T-helper 22 cell (primary cell): ENCODE measurements around the gene EGR1.

Experiments used
- DNase-seq: peaks from one replicate; pipeline ENCODE4 v3.0.0-alpha.2; 2020; ENCODE audit warnings: low read depth

EGR1 gene

DNA sequence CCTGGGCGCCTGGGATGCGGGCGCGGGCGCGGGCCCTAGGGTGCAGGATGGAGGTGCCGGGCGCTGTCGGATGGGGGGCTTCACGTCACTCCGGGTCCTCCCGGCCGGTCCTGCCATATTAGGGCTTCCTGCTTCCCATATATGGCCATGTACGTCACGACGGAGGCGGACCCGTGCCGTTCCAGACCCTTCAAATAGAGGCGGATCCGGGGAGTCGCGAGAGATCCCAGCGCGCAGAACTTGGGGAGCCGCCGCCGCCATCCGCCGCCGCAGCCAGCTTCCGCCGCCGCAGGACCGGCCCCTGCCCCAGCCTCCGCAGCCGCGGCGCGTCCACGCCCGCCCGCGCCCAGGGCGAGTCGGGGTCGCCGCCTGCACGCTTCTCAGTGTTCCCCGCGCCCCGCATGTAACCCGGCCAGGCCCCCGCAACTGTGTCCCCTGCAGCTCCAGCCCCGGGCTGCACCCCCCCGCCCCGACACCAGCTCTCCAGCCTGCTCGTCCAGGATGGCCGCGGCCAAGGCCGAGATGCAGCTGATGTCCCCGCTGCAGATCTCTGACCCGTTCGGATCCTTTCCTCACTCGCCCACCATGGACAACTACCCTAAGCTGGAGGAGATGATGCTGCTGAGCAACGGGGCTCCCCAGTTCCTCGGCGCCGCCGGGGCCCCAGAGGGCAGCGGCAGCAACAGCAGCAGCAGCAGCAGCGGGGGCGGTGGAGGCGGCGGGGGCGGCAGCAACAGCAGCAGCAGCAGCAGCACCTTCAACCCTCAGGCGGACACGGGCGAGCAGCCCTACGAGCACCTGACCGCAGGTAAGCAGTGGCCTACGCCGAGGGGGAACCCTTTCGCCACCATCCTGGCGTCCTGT lies at the start of gene EGR1:
Gene EGR1, plus strand, starts transcription at position 219 of the 864 bp plus-strand sequence. Its CDS starts 283 bp downstream, at position 502.
- DNase-seq, result peak; percentile 90

- DNase-seq, result no peak
These were observed 46.8 kb upstream of the EGR1 start for GRCh38 chr5:138418444-138418843.

- no peak for DNase-seq
These were observed 40.2 kb upstream of the EGR1 start for GRCh38 chr5:138425079-138425478.

DNA sequence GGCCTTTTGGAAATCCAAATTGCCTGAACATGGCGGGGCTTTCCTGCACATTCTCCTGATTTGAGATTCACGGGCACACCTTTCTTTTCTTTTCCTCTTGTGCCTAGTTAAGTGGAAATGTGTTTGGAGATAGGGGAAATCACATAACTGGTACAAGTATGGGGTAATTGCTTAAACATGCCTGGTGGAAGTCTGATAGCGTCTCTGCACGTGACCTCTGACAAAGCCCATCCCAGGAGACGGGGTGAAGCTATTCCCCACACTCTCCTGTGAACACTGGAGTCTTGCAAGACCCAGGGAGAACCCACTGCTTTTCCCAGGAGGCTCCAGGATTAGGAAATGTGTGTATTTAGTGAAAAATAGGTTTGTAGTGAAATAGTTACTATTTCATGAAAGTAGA lies 29.3 kb upstream of the EGR1 start:
- DNase-seq, result no peak

DNA sequence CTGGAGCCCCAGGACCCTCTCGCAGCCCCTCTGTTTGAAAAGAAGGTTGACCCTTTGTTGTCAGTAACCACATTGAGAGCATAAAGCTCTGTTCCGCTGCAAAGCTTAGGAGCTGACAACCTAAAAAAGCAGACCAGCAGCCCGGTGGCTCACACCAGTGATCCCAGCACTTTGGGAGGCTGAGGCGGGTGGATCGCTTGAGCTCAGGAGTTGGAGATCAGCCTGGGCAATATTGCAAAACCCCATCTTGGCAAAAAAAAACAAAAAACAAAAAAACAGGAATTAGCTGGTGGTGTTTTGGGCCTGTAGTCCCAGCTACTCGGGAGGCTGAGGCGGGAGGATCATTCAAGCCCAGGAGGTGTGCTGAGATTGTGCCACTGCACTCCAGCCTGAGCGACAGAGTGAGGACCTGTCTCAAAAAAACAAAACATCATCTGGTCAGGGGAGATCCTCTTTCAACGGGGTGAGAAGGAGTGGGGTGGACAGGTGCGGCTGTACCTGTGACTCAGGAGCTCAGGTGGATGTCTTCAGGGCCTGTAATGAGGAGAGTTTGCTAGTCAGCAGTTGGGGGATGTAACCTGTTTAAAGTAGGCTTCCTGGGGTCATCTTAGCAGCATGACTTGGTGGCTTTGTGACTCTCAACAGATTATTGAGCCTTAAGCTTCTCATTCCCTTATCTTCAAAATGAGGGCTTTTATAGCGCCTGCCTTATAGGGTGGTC lies 27.1 kb upstream of the EGR1 start:
- DNase-seq, result no peak

- peak; percentile 36 for DNase-seq
These were observed 26.4 kb upstream of the EGR1 start, which contains the start of gene REEP2 for GRCh38 chr5:138438724-138439476. Gene REEP2 (plus strand): TSS chr5:138439057. CDS start chr5:138439209, 152 bp downstream.

- no peak for DNase-seq
These were observed 25.7 kb upstream of the EGR1 start for GRCh38 chr5:138439477-138440158.

DNA sequence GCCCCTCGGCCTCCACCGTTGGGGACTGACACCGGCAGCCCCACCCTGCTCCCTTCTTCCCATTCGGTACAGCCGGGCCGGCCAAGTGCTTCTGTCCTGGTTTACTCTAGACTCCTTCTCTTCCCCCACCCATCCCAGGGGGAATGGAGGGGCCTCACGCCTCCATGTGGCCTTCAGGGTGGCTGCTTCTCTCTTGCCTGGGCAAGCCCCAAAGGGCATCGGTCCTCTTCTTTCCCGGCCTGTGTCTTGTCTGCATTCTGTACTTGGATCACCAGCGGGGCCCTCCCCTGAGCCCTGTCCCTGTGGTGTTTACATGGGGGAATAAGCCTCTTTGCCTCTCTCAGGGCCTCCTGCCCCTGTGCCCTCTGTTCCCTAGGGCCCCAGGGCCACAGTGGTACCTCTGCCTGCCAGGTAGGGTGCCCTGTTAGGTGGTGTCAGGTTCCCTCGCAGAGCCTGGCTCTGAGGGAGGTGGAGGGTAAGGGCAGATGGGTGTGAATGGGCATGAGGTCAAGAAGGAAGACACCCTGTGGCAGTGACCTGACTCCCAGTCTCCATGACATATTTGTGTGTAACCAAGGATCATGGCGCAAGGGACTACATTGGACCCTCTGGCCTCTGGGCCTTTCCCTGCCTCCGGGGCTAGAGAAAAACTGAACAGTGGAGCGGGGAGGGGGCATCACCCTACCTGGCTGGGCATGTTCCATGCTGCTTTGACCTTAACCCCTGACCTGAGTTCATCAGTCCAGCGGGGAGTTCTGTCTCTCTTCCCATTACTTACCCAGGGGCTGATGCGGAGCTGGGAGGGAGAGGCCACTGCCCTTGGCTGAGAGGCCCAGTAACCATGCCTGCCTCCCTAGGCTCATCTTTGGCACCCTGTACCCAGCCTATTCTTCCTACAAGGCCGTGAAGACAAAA lies 24.9 kb upstream of the EGR1 start:
- no peak for DNase-seq

- DNase-seq, result no peak
These were observed 24.1 kb upstream of the EGR1 start for GRCh38 chr5:138441221-138441620.

- no peak for DNase-seq
These were observed 21.1 kb upstream of the EGR1 start for GRCh38 chr5:138444078-138444773.

GRCh38 chr5:138444774-138445546 lies 20.3 kb upstream of the EGR1 start:
- DNase-seq, result no peak

DNA sequence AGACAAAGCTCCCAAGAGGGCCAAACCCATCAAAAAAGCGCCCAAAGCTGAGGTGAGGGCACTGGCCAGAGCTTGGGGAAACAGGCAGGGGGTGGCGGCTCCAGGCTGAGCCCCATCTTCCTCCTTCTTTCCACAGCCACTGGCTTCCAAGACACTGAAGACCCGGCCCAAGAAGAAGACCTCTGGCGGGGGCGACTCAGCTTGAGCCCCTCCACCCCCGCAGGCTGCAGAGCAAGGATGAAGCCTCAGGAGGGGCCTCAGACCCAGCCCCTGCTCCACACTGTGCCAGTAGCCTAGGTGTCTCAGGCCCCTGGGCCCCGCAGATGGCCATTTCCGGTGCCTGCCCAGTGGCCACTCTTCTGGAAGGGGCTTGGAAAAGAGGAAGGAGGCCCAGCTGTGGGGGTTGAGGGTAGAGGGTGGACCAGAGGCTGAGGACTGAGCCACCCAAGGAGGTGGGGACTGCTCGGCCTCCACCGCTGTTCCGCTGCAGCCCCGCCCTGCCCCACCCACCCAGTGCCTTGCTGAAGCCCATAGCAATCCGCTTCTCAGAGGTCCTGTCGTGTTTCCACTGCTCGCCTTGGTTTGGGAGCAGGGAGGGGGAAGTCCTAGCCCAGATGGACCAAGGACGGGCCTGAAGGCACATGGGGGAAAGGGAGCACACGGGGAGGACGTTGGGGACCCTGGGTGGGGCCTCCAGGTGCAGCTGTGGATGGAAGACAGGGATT lies 19.6 kb upstream of the EGR1 start:
- no peak for DNase-seq

DNA sequence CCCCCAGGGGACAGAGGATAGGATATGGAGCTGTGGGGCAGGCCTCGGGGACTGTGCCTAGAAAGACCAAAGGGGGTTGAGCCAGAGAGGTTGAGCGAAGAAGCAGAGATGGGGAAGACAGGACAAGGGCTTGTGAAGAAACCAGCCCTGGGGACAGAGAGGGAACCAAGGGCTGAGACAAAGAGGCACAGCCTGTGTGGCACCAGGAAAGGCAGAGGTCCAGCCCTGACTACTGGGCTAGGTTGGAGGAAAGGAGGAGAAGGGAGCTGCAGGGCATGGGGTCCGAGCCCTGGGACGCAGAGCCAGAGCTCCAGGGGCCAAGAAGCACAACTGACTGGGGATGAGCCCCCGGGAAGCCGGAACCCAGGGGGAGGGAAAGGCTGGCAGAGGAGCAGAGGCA lies 17.2 kb upstream of the EGR1 start:
- no peak for DNase-seq

DNA sequence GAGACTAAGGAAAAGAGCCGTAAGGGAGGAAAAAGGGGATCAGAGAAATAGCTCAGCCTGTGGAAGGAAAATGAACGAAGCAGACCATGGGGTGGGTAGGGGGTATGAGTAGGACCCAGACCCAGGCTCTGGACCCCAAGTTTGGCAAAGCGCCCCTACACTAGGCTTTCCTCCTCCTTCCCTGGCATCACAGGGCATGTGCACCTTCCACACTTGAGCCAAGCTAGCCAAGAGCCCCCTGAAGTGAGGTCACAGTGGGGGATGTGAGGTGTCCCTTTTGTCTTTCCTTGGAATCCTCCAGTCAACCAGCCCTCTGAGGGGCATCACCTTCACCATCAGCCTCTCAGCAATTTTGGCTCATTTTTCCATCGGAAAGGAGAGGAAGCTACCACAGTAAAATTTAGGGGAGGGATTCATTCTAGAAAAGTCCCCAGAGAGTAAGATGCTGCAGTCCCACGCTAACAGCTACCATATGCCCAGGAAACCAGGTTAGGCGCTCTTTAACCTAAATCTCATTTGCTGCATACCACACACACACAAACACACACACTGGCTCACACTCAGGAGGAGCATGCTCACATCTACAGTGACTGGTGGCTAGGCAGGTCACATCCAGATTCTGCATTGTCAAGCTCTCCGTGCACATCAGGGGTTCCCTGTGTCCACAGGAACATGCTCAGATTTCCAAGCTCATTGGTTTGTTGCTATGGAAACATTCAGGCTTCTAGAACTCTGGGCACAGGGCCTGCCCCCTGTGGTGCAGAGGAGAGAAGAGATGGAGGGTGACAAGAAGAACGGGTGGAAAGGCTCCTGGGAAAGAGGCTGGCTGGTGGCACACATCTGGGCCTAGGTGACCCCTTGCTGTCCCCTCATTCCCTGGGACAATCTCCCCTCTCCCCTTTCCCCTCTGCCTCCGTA lies 16.5 kb upstream of the EGR1 start:
- DNase-seq, result no peak

DNA sequence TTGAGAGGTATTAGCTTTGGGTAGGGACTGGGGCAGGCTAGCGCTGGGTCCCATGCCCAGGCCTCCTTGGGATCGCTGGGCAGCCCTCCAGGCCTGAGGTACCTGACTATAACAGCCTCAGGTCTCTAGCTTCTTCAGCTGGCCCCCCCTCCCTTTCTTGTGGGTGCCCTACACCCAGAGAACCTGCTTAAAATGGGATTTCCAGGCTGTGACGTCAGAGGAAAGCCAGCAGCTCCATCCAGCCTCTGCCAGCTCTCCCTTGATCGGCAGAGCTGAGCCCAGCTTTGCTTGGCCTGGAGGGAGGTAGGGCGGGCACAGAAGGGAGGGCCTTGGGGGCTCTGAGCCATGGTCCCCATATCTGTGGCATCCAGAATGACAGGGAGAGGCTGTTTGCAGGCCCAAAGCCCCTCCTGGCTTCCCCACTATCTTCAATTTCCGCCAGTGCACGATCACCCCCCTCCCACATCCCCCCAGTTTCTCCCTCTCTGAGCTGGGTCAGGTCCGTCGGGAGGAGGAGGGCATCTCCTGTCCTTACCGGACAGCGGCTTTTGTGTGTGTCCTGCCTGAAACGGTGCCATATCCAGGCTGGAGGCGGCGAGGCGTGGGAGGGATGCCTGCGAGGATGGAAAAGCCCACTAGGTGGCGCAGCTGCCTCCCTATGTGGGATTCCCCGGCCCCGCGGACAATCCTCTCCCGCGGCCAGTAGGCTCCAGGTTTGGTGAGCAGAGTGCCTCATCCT lies 15.6 kb upstream of the EGR1 start:
- peak; percentile 42 for DNase-seq

- DNase-seq, result no peak
These were observed 14.3 kb upstream of the EGR1 start for GRCh38 chr5:138450971-138451370.

- no peak for DNase-seq
These were observed 12.6 kb upstream of the EGR1 start for GRCh38 chr5:138452720-138453119.
